Measurements from ENCODE around the gene JDP2.

GRCh38 chr14:75445236-75445635, 17.4 kb downstream of the JDP2 start:
- TF ChIP-seq POLR2A (IDR thresholded peaks at IDR 0.05) (no peak), CTCF (IDR thresholded peaks at IDR 0.05) (no peak)
